PC-9 (cell line): ENCODE measurements around the gene ZNF407.

ENCODE experiments used
- CTCF ChIP-seq: fragments of 200-600 bp; sonication (generic); conservative IDR thresholded peaks from 2 replicates; pipeline ENCODE4 v1.6.1; 2017; ENCODE audit warnings: mixed run types, antibody characterized with exemption, mild to moderate bottlenecking, moderate library complexity
- EZH2 ChIP-seq: fragments of 200-600 bp; sonication (generic); IDR thresholded peaks from 2 replicates; pipeline ENCODE4 v1.8.0; 2017; ENCODE audit warnings: antibody characterized with exemption, low read depth

GRCh38 chr18:75034937-75035336 is 437.3 kb downstream of the ZNF407 start:
- TF ChIP-seq CTCF (no peak), EZH2 (no peak)
